ENCODE measurements around the gene SUPT4H1.
"Not testable (repeated sequence)": the region's sequence is repeated elsewhere in the genome, so short reads cannot be mapped to it uniquely, and the experiment has no call there.

The SUPT4H1 gene

DNA sequence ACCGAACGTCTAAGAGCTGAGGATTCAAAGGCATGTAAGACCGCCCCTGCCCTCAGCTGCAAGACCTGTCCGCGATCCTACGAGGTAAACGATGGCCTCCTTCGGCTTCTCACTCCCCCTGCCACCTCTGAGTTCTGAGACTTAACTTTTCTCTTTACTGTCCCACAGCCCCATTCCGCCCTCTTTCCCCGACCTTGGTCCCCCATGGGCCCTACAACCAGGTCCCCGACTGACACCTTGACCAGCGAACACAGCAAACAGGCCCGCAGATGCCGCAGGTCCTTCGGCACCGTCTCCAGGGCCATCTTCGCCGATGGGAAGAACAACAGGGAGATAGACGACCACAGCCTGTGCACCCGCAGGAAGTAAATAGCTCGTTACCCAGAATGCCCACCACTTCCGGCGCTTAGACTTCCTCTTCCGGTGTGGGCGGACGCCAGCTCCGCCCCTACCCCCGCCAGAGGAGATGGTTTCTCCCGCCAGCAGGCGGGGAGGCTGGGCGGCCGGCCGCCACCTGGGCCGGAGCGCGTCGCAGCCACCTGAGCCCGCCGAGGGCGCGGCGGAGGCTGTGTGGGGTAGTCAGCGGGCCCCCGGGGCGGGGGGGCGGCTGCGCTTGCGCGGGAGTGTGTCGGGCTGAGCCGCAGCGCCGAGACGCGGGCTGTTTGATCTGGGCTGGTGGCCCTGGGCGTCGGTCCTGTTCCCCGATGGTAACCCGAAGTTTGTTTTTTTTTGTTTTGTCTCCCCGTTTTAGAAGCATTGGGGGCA is at the start of gene SUPT4H1:
TSS of gene SUPT4H1 (minus strand) at position 371 of the 765 bp plus-strand sequence. CDS start at position 305, 66 bp downstream.
- peak; percentile 95 for DNase-seq

DNA sequence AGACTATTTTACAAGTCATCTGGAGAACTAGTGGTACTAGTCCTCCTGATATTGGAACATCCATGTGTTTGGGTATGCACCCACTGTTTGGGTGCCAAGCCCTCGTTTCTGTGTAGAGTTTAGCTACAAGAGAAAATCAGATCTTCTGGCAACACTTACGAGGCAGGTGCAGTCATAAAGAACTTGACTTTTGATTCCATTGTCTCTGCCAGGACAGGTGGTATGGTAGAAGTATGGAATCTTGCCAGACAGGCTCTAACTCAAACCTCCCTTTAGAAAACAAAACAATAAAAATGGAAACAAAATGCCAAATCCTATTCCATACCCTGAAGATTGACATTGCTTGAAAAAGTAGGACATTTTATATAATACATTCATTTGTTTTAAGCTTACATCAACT is 49.3 kb upstream of the SUPT4H1 start:
- DNase-seq = no peak

DNA sequence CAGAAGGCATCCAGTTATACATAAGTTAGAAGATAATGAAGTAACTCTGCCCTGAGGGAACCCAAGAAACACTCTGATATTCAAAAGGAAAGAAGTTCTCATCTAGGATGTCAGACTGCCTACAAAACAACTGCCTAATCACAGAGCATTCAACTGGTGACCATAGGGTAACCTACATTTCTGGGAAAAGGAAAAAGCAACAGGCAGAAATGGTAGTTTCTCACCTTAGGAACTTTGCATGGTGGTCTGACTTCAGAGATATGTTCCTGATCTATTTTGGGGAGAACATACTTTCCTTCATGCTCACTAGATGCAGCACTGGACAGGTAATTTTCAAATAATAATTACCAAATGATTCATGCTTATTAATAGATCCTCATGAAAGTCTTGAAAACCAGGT is 48.8 kb upstream of the SUPT4H1 start:
- DNase-seq = no peak

DNA sequence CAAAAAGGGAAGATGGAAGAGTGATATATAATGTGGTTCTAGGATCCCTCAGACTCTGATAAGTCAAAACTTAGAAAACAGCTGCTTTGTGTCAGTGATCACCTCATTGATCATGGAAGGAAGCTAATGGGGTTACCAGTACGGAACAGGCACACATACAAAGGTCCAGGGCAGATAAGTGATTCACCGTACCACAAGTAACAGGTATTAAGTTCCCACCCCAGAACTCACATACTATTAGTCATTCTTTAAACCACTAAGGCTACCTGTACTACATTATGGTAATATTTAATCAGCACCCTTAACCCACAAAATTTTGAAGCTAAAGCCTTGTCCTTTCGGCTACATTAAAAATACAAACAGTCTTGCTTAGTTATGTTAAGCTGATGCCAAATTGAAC is 48.0 kb upstream of the SUPT4H1 start:
- DNase-seq = no peak

DNA sequence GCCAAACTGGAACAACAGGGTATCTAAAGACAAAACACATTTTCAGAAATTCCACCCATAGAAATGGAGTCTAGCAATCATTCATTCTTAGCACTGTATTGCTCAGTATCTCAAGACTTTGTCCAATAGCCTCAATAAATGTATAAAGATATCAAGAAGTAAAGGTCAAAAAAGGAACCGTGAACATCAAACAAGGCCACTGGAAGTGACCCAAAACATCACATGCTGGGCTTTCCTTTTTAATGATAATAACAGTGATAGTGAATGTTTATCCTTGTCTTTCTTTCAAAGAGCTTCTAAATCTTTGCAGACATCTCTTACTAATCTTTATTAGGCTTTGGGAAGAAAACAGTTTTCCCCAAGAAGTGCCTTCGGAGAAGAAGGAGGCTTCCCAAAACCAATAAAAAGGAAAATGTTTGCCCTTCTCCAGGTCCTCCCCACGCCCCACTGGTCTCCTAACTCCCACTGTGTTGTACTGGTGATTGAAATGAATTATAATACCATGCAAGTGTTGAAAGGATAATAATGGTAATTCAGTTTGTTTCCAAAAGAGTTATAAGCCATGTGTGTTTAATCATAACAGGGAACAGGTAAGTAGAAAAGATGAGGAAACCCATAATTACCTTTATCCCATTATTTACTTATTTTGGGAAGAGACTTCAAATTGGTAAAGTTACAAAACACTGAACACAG is 46.7 kb upstream of the SUPT4H1 start:
- no peak for DNase-seq

DNA sequence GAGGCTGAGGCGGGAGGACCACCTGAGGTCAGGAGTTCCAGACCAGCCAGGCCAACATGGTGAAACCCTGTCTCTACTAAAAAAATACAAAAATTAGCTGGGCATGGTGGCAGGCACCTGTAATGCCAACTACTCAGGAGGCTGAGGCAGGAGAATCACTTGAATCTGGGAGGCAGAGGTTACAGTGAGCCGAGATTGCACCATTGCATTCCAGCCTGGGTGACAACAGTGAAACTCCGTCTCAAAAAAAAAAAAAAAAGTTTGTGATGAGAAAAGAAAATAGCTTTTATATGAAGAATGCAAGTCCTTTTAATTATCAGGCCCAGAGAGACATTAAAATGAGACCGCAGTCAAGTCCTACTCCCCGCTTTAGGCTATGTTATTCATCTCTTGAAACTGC is 45.4 kb upstream of the SUPT4H1 start:
- DNase-seq = not testable (repeated sequence)

DNA sequence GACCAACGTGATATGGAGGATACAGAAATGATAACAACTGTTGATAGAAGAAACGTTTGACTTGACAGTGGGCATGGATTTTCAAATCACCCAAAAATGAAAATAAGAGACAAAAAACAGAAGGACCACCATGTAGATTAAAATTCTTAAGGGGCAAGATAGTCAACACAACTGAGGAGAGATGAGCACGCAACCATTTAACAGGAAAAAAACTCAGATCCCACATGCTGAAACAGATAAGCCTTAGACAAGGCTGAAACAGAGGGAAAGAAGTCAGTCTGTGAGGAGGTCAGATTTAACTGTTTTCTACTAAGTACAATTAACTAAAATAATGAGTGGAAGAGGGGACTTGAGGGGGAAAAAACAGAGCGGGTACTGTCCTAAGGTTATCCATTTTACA is 44.2 kb upstream of the SUPT4H1 start:
- no peak for DNase-seq

DNA sequence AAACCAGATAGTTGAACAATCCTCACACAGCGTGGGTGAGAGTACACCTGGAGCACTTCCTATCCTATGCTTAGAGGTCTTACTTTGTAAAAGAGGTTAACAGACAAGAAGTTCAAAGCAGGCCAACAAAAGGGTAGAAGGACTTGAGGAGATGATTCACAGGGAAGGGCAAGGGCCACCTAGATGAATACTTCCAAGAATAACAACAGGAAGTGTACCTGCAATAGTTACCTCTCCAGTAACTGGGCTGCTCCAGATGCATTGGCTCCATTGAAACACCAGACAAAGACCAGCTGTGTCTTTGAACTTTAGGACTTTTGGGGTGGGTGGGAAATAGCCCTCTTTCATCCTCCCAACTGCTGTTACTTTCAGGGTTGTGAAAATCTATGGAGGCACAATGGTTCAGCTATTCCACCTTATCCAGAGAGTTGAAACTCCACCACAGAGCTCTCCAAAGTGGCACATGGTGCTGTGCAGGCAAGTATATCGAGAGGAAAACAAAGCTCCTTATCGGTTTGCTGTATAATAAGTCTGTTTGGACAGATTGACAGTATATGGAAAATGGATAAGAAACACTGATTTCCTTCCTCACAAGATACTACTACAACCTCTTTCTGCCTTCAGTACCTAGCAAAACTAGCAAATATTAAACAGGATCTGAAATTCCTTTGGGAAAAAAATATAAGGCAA is 42.7 kb upstream of the SUPT4H1 start:
- DNase-seq = no peak

DNA sequence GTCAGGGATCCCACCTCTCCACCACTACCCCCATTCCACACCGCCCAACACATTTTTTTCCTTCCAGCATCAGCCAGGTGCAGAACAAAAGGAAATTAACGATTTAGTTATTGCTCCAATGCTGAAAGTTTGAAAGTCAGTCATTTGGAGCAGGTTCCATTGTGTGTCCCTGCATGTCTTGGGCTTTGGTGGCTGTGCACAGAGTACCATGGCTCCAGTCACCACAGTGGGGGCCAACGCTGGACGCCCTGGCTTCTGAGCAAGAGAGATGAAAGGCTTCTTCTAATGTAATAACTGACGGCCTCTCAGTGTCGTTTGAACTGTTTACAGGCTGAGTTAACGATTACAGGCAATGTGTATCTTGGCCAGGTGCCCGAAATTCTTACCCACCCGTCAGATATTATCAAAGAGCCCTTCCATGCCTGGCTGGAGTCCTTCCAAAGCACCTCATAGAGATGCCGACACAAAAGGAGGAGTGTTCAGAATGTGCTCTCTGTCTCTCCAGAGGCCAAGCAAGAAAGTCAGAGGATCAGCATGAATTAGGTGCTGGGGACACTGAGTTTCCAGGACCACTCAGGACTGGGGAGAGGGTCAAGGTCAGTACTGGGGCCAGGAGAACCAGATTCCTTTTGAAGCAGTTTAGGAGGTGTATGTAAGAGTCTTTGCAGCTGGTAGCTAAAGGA is 39.4 kb upstream of the SUPT4H1 start:
- DNase-seq = no peak

DNA sequence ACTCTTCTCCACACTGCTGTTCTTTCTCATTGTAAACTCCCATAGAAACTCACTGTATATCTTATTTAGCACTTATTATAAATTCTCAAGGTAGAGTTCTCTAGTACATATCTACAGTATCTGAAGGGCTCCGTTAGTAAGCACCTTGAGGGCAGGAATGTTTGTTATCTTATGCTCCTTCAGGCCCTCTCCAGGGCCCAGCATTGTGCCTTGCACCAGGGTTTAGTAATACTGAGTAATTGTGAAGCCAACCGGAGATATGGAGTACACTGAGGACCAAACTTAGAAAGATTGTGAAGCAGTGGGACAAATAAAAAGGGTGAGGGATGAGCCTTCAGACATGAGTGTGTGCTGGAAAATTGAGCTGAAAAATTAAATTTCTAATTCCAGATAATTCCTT is 38.9 kb upstream of the SUPT4H1 start:
- DNase-seq = no peak

DNA sequence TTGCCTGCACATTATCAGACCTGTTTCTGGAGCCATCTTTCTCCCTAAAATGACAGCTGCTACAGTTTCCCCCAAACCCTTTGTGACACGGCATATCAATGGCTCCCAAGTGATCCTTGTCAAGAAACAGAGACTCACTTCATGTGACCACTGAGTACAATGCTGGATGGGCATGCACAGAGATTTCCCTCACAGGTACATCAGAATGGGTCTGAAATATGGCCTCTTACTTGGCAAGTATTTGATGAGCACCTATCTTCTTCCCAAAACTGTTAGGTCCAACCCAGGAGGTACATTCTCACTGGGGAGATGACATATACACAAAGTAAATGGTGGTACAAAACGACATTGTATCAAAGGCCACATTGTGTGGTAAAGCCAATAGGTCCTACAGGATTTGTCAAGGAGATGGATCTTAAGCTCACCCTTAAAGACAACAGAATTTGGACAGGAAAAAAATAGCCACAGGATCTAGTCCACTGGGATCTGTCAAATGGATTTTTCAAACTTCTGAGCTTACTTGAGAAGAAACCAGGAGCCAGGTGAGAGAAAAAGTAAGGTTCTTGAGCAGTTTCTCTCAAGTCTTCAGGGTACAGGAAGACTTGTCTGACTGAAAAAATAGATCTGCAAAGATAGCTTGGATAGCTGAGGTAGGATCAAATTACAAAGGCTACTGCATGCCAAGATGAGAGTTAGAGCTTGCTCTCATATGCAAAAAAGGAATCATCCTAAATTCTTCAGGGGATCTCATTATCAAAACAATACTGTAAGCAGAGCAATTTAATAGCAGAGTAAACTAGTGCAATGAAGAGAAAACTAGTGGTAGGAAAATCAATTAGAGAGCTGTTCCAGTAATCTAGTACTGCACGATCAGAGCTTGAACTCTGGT is 36.5 kb upstream of the SUPT4H1 start:
- no peak for DNase-seq

DNA sequence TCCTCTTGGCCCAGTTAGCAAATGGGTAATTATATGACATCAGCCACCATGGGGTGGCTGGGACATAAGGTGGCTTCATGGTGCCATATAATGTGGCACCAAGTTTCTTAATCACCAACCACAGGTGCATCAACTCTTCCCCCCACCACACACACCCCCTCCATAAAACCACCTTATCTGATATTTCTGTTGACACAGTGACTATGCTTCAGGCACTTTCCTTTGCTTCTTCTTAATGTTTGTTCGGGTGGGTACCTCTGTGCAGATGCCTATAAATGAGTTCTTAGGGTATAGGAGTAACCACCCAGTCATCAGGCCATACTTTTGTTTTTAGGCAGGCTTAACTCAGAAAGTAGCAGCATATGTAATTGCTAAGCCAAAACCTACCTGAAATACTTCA is 35.8 kb upstream of the SUPT4H1 start:
- DNase-seq = no peak

DNA sequence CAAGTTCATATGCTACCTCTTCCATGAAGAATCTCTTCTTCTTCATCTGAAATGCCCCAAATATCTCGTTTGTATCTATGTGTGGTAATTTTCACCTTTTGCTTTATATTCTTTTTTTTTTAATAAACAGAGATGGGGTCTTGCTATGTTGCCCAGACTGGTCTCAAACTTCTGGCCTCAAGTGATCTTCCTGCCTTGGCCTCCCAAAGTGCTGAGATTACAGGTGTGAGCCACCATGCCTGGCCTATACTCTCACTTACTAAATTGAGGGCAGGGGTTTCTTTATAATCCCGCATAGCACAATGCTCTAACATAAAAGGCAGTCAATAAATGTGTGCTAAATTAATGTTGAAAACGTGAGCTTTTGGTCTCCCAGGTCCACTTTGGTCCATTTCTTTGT is 34.7 kb upstream of the SUPT4H1 start:
- DNase-seq = no peak

DNA sequence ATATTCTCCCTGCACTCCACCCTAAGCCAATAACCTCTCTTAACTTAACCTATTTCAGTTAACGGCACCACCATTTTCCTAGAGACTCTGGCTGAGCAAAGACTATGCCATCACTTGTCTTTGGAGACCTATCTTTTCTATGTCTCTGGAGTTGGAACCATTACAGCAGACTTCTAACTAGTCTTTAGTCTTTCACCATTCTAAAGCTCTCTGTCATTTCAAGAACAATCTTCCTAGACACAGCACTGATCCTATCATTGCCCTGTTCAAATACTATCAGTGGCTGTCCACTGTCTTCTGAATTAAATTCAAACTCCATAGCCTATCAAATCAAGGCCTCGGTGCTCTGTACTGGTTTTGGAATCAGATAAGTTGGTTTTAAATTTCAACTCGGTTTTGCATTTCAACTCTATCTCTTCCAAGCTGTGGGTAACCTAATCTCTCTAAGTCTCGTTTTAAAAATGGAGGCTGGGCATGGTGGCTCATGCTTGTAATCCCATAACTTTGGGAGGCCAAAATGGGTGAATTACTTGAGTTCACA is 33.4 kb upstream of the SUPT4H1 start:
- no peak for DNase-seq

DNA sequence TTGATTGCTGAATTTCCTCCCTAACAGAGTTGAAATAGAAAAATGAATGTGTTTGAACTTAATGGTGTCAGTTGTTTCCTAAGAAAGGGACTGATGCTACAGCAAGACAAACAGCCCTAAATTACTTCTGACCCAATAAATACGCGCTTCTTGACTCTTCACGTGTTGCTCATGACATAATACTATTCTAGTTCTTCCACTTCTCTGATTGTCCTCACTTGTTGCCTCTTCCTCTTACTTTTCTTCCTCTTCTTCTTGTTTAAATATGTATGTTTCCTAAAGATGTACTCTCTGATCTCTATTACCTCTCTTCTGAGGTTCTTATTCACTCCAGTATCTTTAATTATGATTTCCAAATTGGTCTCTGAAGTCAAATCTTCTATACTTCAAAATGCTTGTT is 32.9 kb upstream of the SUPT4H1 start:
- DNase-seq = no peak

DNA sequence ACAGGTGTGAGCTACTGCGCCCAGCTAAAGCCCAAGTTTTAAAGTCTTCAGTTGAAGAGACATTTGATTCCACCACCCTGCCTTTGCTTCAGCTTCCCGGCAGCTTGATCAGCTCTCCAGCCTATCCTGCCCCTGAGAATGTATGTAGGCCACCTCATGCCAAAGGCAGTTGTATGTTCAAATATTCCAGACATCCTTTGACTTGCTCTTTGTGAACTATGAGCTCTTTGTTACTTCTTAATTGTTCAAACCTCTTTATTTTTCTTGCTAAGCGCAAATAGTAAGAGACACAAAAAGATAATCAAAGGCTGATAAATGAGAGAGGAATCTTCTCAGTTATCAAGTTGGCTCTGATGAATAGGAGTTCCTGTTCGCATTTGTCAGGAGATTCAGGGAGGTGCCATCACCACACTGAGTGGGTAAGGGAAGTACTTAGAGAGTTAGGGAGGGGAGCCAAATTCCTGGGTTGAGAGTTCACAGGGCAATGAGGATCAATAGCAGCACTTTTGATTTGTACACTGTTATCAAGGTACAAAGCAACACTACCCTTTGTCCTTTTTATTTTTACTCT is 32.0 kb upstream of the SUPT4H1 start:
- DNase-seq = no peak

DNA sequence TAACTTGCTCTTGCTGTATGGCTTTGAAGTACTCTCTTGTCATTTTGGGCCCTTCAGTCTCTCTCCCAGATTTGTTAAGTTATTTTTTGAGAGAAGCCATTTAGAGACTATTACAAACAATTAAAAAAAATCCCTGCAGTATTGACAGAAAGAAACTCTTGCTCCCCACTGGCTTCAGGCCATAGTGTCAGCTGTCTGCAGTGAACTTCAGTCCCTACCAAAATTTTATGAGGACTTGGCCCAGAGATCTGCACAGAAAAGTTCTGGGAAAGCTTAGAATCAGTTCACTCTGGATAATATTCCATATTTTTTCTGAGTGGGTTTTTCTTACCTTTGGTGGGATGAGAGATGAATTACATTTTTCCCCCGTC is 30.9 kb upstream of the SUPT4H1 start:
- DNase-seq = no peak

DNA sequence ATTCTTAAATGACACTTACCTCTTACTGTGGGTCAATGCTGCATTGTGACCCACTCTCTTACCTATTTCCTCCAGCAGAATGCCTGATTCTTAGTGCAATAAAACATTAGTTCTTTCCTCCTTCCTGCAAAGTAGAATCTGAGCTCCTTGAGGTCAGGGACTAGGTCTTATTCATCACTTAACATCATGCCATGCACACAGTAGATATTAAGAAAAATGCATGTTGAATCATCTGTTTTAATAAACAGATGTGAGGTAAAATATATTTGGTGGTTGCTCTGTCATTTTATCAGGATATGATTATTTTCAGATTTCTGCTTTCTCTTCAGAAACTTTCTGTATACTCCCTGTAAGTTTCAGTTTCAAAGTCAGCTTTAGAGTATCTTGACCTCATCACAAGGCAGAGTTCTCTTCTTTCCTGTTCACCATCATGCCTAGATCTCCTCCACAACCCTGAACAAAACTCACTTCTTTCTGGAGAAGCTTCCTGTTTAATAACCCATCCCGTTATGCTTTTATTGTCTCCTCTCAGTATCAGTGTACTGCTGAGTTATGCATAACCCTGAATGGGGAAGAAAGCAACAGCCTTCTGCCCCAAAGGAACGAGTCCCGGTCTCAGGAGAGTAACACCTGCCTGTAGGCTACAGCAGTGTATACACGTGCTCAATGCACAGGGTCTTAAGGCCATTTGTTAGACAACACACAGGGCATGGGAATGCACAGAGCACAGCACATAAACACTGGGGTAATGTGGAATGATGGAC is 30.3 kb upstream of the SUPT4H1 start:
- DNase-seq = no peak

DNA sequence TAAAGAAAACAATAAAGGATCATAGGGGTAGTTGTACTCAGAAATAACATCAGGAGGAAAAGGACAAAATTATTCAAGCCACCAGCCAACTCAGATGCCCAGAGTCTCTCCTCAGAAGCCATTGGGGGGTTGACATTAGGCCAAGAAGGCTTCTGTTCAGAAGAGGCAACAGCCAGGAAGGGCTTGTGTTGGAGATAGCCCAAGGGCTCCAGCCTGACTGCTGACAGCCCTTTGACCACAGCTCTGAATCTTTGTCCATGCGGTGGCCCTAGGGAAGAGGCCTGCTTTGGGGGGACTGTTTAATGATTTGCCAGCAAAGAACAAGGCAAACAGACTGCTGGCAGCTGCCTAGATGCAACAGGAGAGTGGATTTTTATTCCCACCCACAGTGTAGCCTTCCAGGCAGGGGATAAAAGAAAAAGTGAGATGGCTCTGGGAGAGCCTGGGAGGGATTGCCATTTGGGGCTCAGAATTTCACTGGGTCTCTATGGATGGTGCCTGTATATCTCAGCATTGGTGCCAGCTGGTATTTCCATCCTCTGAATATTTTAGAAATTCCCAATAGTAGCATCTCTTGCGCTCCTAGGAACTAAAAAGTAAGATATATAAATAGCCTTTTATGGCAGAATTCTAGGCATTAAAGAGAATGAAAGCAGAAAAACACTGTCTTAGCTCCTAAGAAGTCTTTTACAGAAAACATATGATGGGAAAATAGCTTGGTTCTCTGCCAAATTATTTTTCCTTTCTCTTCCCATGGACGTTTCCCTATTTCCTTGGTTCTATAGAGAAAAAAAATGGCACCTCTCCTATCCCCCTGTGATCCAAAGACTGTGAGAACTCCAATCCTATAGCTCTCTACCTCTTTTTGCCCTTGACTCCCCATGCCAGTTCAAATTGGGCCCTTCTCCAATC is 29.4 kb upstream of the SUPT4H1 start:
- no peak for DNase-seq

All from CD4-positive, alpha-beta T cell treated with Interleukin-21 for 1 hour (primary cell).